AG04450 (cell line): ENCODE measurements around the gene FARS2. TPM values are rescaled to one million over a fixed set of nuclear protein-coding genes. Genes with fewer than 3 reads are reported as not detected.

ENCODE experiments used
- CTCF ChIA-PET: fragments of 300-600, 350-600 bp; formaldehyde crosslinking; extraction: SDS; loops from one replicate; lab custom pipeline; 2022; ENCODE audit warnings: antibody characterized with exemption, inconsistent platforms; lab: Charles Lee
- POLR2A ChIA-PET: fragments of 350-600 bp; formaldehyde crosslinking; extraction: SDS; loops from one replicate; lab custom pipeline; 2021; ENCODE audit warnings: antibody characterized with exemption, inconsistent platforms; lab: Yijun Ruan, JAX
- DNase-seq: peaks from one replicate; pipeline ENCODE4 v3.0.0-alpha.2; 2011; ENCODE audit warnings: low read depth, low spot score
- H3K27ac ChIP-seq: one replicate; pipeline ENCODE4 v1.5.1; 2012; ENCODE audit warnings: low read depth, low read length, control low read depth
- H3K27me3 ChIP-seq: one replicate; pipeline ENCODE4 v1.6.0; 2012; ENCODE audit warnings: low read length; ENCODE audit not compliant: control insufficient read depth, insufficient read depth
- H3K4me3 ChIP-seq: 2 replicates; pipeline ENCODE4 v1.5.1; 2011; ENCODE audit warnings: mild to moderate bottlenecking, low read depth, low read length, control low read depth
- H3K9me3 ChIP-seq: 2 replicates; pipeline ENCODE4 v1.5.1; 2012; ENCODE audit warnings: low read length; ENCODE audit not compliant: control insufficient read depth, insufficient read depth
- CTCF ChIP-seq: IDR thresholded peaks from 2 replicates; pipeline ENCODE4 v1.5.1; 2011; ENCODE audit warnings: low read depth, low read length, control low read depth, inconsistent platforms
- polyA plus RNA-seq: library from polyadenylated mRNA; depleted of rRNA; stranded (reverse); fragments of >200 nt; gene quantifications from 2 replicates; pipeline ENCODE4 v1.2.3, GENCODE V29; 2011

Gene FARS2
- polyA plus RNA-seq, 1 experiment = 14.0 TPM

GRCh38 chr6:5541025-5541424 is 279.7 kb downstream of the FARS2 start:
- no peak for TF ChIP-seq CTCF
- H3K27ac ChIP-seq = no peak overlapping the region
- H3K27me3 ChIP-seq = no peaks in the 10 kb centered on the region
- no peak for DNase-seq
- H3K9me3 ChIP-seq = no peaks in the 10 kb centered on the region
- ChIA-PET CTCF (no interaction called here), POLR2A (no interaction called here)
- no peak overlapping the region for H3K4me3 ChIP-seq

GRCh38 chr6:5541751-5542432 is 280.6 kb downstream of the FARS2 start:
- no peak for DNase-seq
- Histone ChIP-seq H3K27ac (peak overlapping the region; percentile 39), H3K9me3 (no peaks in the 10 kb centered on the region), H3K27me3 (no peaks in the 10 kb centered on the region), H3K4me3 (no peak overlapping the region)
- no peak for TF ChIP-seq CTCF
- CTCF ChIA-PET = no interaction called here
- POLR2A ChIA-PET = no interaction called here

- TF ChIP-seq CTCF = no peak
- ChIA-PET POLR2A (no interaction called here), CTCF (no interaction called here)
- no peak overlapping the region for H3K4me3 ChIP-seq
- H3K27me3 ChIP-seq = no peaks in the 10 kb centered on the region
- no peak for DNase-seq
- H3K27ac ChIP-seq = no peak overlapping the region
- H3K9me3 ChIP-seq = peaks cover 4% of the 10 kb centered on the region; the same call in 1 of the 2 replicates
Measured at GRCh38 chr6:5547556-5547955, 286.2 kb downstream of the FARS2 start.

- CTCF ChIA-PET = no interaction called here
- POLR2A ChIA-PET = no interaction called here
- peaks cover 4% of the 10 kb centered on the region; the same call in 1 of the 2 replicates for H3K9me3 ChIP-seq
- no peak for TF ChIP-seq CTCF
- no peak overlapping the region for H3K4me3 ChIP-seq
- H3K27ac ChIP-seq = no peak overlapping the region
- H3K27me3 ChIP-seq = no peaks in the 10 kb centered on the region
- no peak for DNase-seq
Measured at GRCh38 chr6:5550631-5551030, 289.3 kb downstream of the FARS2 start.

GRCh38 chr6:5552243-5552642 is 290.9 kb downstream of the FARS2 start:
- Histone ChIP-seq H3K4me3 (no peak overlapping the region), H3K27me3 (no peaks in the 10 kb centered on the region), H3K27ac (no peak overlapping the region), H3K9me3 (peaks cover 4% of the 10 kb centered on the region; the same call in 1 of the 2 replicates)
- DNase-seq = no peak
- no peak for TF ChIP-seq CTCF
- CTCF ChIA-PET = interaction anchor here (1.3 kb wide), 1 partner anchor 81 kb away, joined by 3 read pairs; no protein-coding TSS in a partner anchor
- POLR2A ChIA-PET = no interaction called here
